ENCODE measurements around the gene IKZF4.

IKZF4 gene

GRCh38 chr12:55979069-55979468 lies 41.8 kb upstream of the IKZF4 start:
- no peak for TF ChIP-seq CTCF (IDR thresholded peaks at IDR 0.05)

GRCh38 chr12:55982319-55982936 lies 38.4 kb upstream of the IKZF4 start:
- TF ChIP-seq CTCF (IDR thresholded peaks at IDR 0.05) = no peak

DNA sequence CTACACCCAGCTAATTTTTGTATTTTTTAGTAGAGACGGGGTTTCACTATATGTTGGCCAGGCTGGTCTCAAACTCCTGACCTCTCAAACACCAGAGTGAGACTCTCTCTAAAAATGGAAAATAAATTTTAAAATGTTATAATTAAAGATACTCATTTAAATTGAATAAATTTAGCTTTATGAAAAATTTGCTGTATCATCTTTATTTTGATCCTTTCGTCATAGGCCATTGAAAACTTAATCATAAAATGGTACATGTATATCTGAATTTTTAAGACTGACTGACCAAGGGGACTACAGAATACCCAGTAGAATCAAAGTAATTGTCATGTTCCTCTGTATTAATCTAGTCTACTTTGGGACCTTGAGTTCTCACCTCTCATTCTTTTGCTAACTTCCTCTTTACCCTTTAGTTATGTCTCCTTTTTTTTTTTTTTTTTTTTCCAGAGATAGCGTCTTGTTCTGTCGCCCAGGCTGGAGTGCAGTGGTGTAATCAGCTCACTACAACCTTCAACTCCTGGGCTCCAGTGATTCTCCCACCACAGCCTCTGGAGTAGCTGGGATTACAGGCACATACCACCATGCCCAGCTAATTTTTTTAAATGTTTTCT lies 37.5 kb upstream of the IKZF4 start:
- no peak for TF ChIP-seq CTCF (IDR thresholded peaks at IDR 0.05)

GRCh38 chr12:55984861-55985260 lies 36.0 kb upstream of the IKZF4 start:
- TF ChIP-seq CTCF (IDR thresholded peaks at IDR 0.05) = no peak

GRCh38 chr12:55985341-55985740 lies 35.5 kb upstream of the IKZF4 start:
- no peak for TF ChIP-seq CTCF (IDR thresholded peaks at IDR 0.05)

GRCh38 chr12:55991110-55991509 lies 29.7 kb upstream of the IKZF4 start:
- no peak for TF ChIP-seq CTCF (IDR thresholded peaks at IDR 0.05)

- TF ChIP-seq CTCF (IDR thresholded peaks at IDR 0.05) = no peak
Observed at GRCh38 chr12:55993230-55993853, 27.5 kb upstream of the IKZF4 start.
